Measurements from ENCODE around the gene GATA2. TPM values are rescaled to one million over a fixed set of nuclear protein-coding genes. Genes with fewer than 3 reads are reported as not detected.
A peak's percentile ranks its signal among the peaks of the same experiment; 100 is the strongest.

The GATA2 gene
- total and polyA plus RNA-seq, 2 of the 8 experiments (the other 6 are each of a cell fraction or from before 2014, with no cell fraction given): 0.03 to 0.30 TPM

DNA sequence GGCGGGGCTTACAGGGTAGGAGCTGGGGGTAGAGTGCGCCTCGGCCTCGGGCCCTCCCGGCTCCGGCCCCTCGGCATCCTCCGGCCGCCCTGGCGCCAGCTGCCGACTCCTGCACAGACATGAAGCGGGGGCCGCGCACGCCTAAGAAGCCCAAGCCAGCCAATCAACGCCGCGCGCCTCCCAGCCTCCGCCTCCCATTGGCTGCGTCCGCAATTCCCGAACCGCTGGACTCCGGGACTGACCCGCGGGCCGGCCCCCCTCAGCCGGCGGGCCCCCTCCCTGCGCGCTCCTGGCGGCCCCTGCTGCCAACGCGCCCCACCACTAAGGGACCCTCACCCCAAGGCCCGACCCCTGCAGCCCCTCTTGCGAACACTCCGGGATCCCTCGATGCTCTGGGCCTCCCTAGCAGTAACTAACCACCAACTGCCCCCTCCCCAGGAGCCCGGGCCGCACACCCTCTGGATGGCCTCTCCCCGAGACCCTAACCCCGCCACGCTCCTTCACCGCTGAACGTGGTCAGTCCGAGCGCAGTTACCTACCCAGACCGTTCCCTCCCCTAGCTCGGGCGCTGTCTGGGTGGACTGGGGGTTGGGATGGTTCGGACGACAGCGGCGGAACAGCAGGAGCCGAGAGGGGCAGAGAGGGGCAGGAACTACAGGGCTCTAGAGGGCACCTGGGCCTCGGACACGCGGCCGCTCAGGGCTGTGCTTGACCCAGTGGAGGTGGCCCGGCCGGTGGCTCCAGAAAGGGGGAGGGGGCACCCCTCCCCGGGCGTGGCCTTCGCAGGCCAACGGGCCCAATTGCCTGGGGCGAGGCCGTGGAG, 5.0 kb downstream of the GATA2 start:
- no peak overlapping the region for H2BK15ac ChIP-seq (ENCODE audit: low read length)
- H3K4ac ChIP-seq (replicated peaks; ENCODE audit: insufficient read length, low read depth, low read length): no peak overlapping the region
- no peak overlapping the region for H2AFZ ChIP-seq (ENCODE audit: low read length)
- no peak overlapping the region for H2AK5ac ChIP-seq (ENCODE audit: low read depth, low read length)
- ChIA-PET POLR2A (ENCODE audit: partially characterized antibody) (interaction anchor here (1.2 kb wide), 1 partner anchor 9 kb away, joined by 6 read pairs; no protein-coding TSS in a partner anchor), CTCF (ENCODE audit: partially characterized antibody) (interaction anchor here (0.8 to 3.7 kb wide), 4 partner anchors 49 to 96 kb away, joined by 3 to 38 read pairs (median 8); no protein-coding TSS in a partner anchor)
- peak overlapping the region; percentile 80; the same call in 1 of the 2 replicates for H4K8ac ChIP-seq (ENCODE audit: extremely low read depth, insufficient read depth, low read length)
- H4K91ac ChIP-seq (replicated peaks; ENCODE audit: insufficient read length, low read length): no peak overlapping the region
- no peak overlapping the region for H2BK120ac ChIP-seq (replicated peaks; ENCODE audit: low read depth, low read length)
- no peak overlapping the region for H4K5ac ChIP-seq (ENCODE audit: insufficient read length, low read depth, low read length)
- H3K79me1 ChIP-seq (ENCODE audit: low read depth, low read length): no peaks in the 10 kb centered on the region
- H3K23ac ChIP-seq (ENCODE audit: insufficient read length): no peak overlapping the region
- H3K9me3 ChIP-seq (ENCODE audit: insufficient read depth in 2 of 2, low read depth in 1 of 2, low read length in 1 of 2): no peaks in the 10 kb centered on the region
- H3K79me2 ChIP-seq (ENCODE audit: control insufficient read depth in 1 of 2, insufficient read depth in 2 of 2, low read length in 2 of 2): no peaks in the 10 kb centered on the region
- H2BK20ac ChIP-seq (ENCODE audit: low read length): no peak overlapping the region
- peaks cover 13 to 21% of the 10 kb centered on the region in 2 experiments for H4K20me1 ChIP-seq (replicated peaks in 1 of 2; ENCODE audit: control insufficient read depth in 1 of 2, insufficient read depth in 2 of 2, low read length in 2 of 2)
- H3K4me3 ChIP-seq (ENCODE audit: extremely low read depth in 1 of 4, insufficient read depth in 2 of 4, low read depth in 3 of 4, low read length in 4 of 4): peak overlapping the region; percentile 28 to 63 (median 32); a peak in 6 of 8 replicates
- 0 out of 2 replicates have a peak overlapping the region, but pooled peaks have one; percentile 0 for H2BK12ac ChIP-seq (ENCODE audit: low read depth, low read length)
- WGBS, 2 experiments (ENCODE audit: extremely low coverage in 1 of 2, insufficient coverage in 1 of 2, insufficient read length in 1 of 2, insufficient replicate concordance in 2 of 2, low coverage in 1 of 2, low lambda C conversion rate in 2 of 2, missing lambda C conversion rate in 1 of 2): 1% methylated on average over 31 of the region's 68 CpGs; no CpG with 5 or more reads in 1 of the 2 experiments
- H3K36me3 ChIP-seq (ENCODE audit: control insufficient read depth in 2 of 4, insufficient read depth in 4 of 4, low read length in 3 of 4): peaks cover 0 to 12% (median 0%) of the 10 kb centered on the region in 4 experiments; a peak in 1 of 8 replicates
- no peak overlapping the region for H3K9ac ChIP-seq (replicated peaks in 1 of 4; ENCODE audit: extremely low read depth in 1 of 4, low read depth in 3 of 4, low read length in 3 of 4)
- H3K4me2 ChIP-seq (ENCODE audit: insufficient read depth in 1 of 2, low read depth in 2 of 2, low read length in 2 of 2): peak overlapping the region; percentile 63 to 95
- FAIRE-seq (no peak), DNase-seq (ENCODE audit: low read depth in 1 of 2, low spot score in 2 of 2) (peak; percentile 62 to 93)
- H3K18ac ChIP-seq (ENCODE audit: extremely low read depth, low read length): no peak overlapping the region; the same call in 1 of the 2 replicates
- no peak overlapping the region for H2BK5ac ChIP-seq (ENCODE audit: low read depth, low read length)
- no peak overlapping the region for H3K56ac ChIP-seq (replicated peaks; ENCODE audit: insufficient read length, low read depth, low read length)
- no peak overlapping the region for H3K27ac ChIP-seq (ENCODE audit: low read depth, low read length)
- H3K14ac ChIP-seq (ENCODE audit: insufficient read length): no peak overlapping the region
- peaks cover 27% of the 10 kb centered on the region; the same call in 1 of the 2 replicates for H3K23me2 ChIP-seq (ENCODE audit: low read depth, low read length)
- H3K4me1 ChIP-seq (replicated peaks in 1 of 4; ENCODE audit: control insufficient read depth in 3 of 4, insufficient read depth in 4 of 4, low read length in 3 of 4): peaks cover 5 to 83% (median 55%) of the 10 kb centered on the region in 4 experiments
- peaks cover 89 to 100% (median 99%) of the 10 kb centered on the region in 4 experiments for H3K27me3 ChIP-seq (replicated peaks in 1 of 4; ENCODE audit: control insufficient read depth in 3 of 4, extremely low read depth in 1 of 4, insufficient read depth in 3 of 4, low read length in 3 of 4)
- no peak for TF ChIP-seq MAFK (IDR thresholded peaks at IDR 0.05; ENCODE audit: low read depth, low read length)
- TF ChIP-seq SP4 (IDR thresholded peaks at IDR 0.05; ENCODE audit: low read length): no peak
- TF ChIP-seq YY1 (IDR thresholded peaks at IDR 0.05; ENCODE audit: low read depth, low read length): no peak
- 0 out of 4 replicates have a peak, but pooled peaks of 1 of the 2 experiments have one; percentile 42 for TF ChIP-seq HDAC2 (IDR thresholded peaks at IDR 0.05; ENCODE audit: borderline replicate concordance in 1 of 2, low read depth in 2 of 2, low read length in 2 of 2)
- TF ChIP-seq, protein P1, sequence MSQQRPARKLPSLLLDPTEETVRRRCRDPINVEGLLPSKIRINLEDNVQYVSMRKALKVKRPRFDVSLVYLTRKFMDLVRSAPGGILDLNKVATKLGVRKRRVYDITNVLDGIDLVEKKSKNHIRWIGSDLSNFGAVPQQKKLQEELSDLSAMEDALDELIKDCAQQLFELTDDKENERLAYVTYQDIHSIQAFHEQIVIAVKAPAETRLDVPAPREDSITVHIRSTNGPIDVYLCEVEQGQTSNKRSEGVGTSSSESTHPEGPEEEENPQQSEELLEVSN (IDR thresholded peaks at IDR 0.05): peak; percentile 15; the same call in 1 of the 2 replicates
- TF ChIP-seq GABPA (IDR thresholded peaks at IDR 0.05; ENCODE audit: borderline replicate concordance, insufficient read depth, low read length): 0 out of 2 replicates have a peak, but pooled peaks have one; percentile 33
- TF ChIP-seq TAF1 (IDR thresholded peaks at IDR 0.05; ENCODE audit: low read depth, low read length): no peak
- TF ChIP-seq EGR1 (IDR thresholded peaks at IDR 0.05; ENCODE audit: borderline replicate concordance, low read depth, low read length): peak; percentile 59; the same call in 1 of the 2 replicates
- TF ChIP-seq SRF (IDR thresholded peaks at IDR 0.05; ENCODE audit: low read depth, low read length): no peak
- peak; percentile 68 for TF ChIP-seq KDM4A (IDR thresholded peaks at IDR 0.05; ENCODE audit: low read depth, low read length, severe bottlenecking)
